ENCODE data around the gene DCBLD2.

DCBLD2 gene

GRCh38 chr3:98769448-98769847 lies 132.0 kb downstream of the DCBLD2 start:
- no peak for DNase-seq (ENCODE audit: low read depth, low spot score)

- DNase-seq (ENCODE audit: low read depth, low spot score): no peak
These were observed 132.5 kb downstream of the DCBLD2 start for GRCh38 chr3:98768961-98769360.

- DNase-seq (ENCODE audit: low read depth, low spot score): no peak
These were observed 134.6 kb downstream of the DCBLD2 start for GRCh38 chr3:98766924-98767323.

GRCh38 chr3:98765721-98766120 lies 135.8 kb downstream of the DCBLD2 start:
- DNase-seq (ENCODE audit: low read depth, low spot score): no peak

GRCh38 chr3:98764472-98764884 lies 137.0 kb downstream of the DCBLD2 start:
- no peak for DNase-seq (ENCODE audit: low read depth, low spot score)

- no peak for DNase-seq (ENCODE audit: low read depth, low spot score)
These were observed 137.6 kb downstream of the DCBLD2 start for GRCh38 chr3:98763819-98764418.

- DNase-seq (ENCODE audit: low read depth, low spot score): no peak
These were observed 138.4 kb downstream of the DCBLD2 start, which contains the start of gene ST3GAL6 for GRCh38 chr3:98763076-98763475. Gene ST3GAL6, plus strand, starts transcription at chr3:98763340. Its CDS starts 5,101 bp downstream, at chr3:98768441.

- DNase-seq (ENCODE audit: low read depth, low spot score): no peak
These were observed 139.8 kb downstream of the DCBLD2 start for GRCh38 chr3:98761643-98762229.

GRCh38 chr3:98759629-98760028 lies 141.9 kb downstream of the DCBLD2 start:
- DNase-seq (ENCODE audit: low read depth, low spot score): no peak

GRCh38 chr3:98755601-98756000 lies 145.9 kb downstream of the DCBLD2 start:
- no peak for DNase-seq (ENCODE audit: low read depth, low spot score)

GRCh38 chr3:98754483-98754882 lies 147.0 kb downstream of the DCBLD2 start:
- DNase-seq (ENCODE audit: low read depth, low spot score): no peak

- DNase-seq (ENCODE audit: low read depth, low spot score): no peak
These were observed 151.1 kb downstream of the DCBLD2 start for GRCh38 chr3:98750276-98750919.

GRCh38 chr3:98746882-98747281 lies 154.6 kb downstream of the DCBLD2 start:
- no peak for DNase-seq (ENCODE audit: low read depth, low spot score)

GRCh38 chr3:98746122-98746521 lies 155.4 kb downstream of the DCBLD2 start:
- DNase-seq (ENCODE audit: low read depth, low spot score): no peak
